22Rv1 (cell line): ENCODE measurements around the gene ALG8.

Experiments
- ZFX ChIP-seq: fragments of 450-650 bp; IDR thresholded peaks from 2 replicates; pipeline ENCODE4 v1.6.1; 2017; ENCODE audit warnings: antibody characterized with exemption, borderline replicate concordance
- TF ChIP-seq, protein P1 (sequence below): fragments of 450-650 bp; IDR thresholded peaks from 2 replicates; pipeline ENCODE4 v1.5.1; 2017; ENCODE audit warnings: mild to moderate bottlenecking

- TF ChIP-seq, protein P1, sequence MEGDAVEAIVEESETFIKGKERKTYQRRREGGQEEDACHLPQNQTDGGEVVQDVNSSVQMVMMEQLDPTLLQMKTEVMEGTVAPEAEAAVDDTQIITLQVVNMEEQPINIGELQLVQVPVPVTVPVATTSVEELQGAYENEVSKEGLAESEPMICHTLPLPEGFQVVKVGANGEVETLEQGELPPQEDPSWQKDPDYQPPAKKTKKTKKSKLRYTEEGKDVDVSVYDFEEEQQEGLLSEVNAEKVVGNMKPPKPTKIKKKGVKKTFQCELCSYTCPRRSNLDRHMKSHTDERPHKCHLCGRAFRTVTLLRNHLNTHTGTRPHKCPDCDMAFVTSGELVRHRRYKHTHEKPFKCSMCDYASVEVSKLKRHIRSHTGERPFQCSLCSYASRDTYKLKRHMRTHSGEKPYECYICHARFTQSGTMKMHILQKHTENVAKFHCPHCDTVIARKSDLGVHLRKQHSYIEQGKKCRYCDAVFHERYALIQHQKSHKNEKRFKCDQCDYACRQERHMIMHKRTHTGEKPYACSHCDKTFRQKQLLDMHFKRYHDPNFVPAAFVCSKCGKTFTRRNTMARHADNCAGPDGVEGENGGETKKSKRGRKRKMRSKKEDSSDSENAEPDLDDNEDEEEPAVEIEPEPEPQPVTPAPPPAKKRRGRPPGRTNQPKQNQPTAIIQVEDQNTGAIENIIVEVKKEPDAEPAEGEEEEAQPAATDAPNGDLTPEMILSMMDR: no peak
- no peak for TF ChIP-seq ZFX
Measured at GRCh38 chr11:78097666-78098385, 41.6 kb downstream of the ALG8 start.
